ENCODE data around the gene PROM2. TPM values are rescaled to one million over a fixed set of nuclear protein-coding genes. Genes with fewer than 3 reads are reported as not detected.

The PROM2 gene
- total and polyA plus RNA-seq, 2 experiments from 2014 or later, result 2.1 to 2.2 TPM

DNA sequence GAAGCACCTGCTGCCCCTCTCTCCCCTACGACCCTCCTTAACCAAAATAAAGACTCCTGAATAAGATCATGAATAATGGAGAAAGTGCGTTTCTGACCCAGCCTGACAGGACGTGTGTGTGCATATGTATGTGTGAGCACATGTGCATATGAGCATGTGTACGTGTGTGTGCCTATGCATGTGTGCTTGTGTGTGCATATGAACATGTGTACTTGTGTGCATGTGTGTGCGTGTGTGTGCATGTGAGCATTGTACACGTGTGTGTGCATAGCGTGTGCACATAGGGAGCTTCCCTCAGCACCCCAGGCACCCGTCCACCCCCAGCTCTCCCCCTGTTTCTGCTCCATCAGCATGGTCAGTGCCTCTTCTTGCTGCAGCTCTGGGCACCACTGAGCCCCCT, 33.6 kb downstream of the PROM2 start:
- no peak overlapping the region for H3K4me3 ChIP-seq
- H3K27ac ChIP-seq (ENCODE audit: low read depth), result no peak overlapping the region
- H3K9me3 Mint-ChIP-seq, result no peaks in the 10 kb centered on the region
- H2AFZ ChIP-seq, result no peak overlapping the region
- DNase-seq (ENCODE audit: low spot score) (no peak), ATAC-seq (no peak)
- no peaks in the 10 kb centered on the region for H3K4me1 ChIP-seq (ENCODE audit: insufficient read depth)
- H3K4me2 ChIP-seq, result no peak overlapping the region
- H3K27me3 Mint-ChIP-seq (ENCODE audit: insufficient read depth, low read depth, poor library complexity), result peaks cover 18% of the 10 kb centered on the region
- H3K27ac Mint-ChIP-seq, result no peak overlapping the region; the same call in 1 of the 2 replicates
- no peaks in the 10 kb centered on the region for H3K36me3 ChIP-seq (ENCODE audit: insufficient read depth)
- no peaks in the 10 kb centered on the region for H4K20me1 ChIP-seq (replicated peaks; ENCODE audit: insufficient read depth)
- no peaks in the 10 kb centered on the region for H3K27me3 ChIP-seq (ENCODE audit: insufficient read depth)
- TF ChIP-seq NANOG (IDR thresholded peaks at IDR 0.05; ENCODE audit: borderline replicate concordance) (no peak), ZNF331 (CRISPR knock-in tag; IDR thresholded peaks at IDR 0.05; ENCODE audit: low read depth) (no peak), CREB1 (CRISPR knock-in tag; IDR thresholded peaks at IDR 0.05; ENCODE audit: low read depth) (no peak), ETS1 (IDR thresholded peaks at IDR 0.05) (no peak), ZNF114 (CRISPR knock-in tag; IDR thresholded peaks at IDR 0.05) (no peak), EZH2 (IDR thresholded peaks at IDR 0.05; ENCODE audit: low read depth, unreplicated experiment) (no peak), POLR2AphosphoS5 (IDR thresholded peaks at IDR 0.05; ENCODE audit: low read depth) (no peak), JUNB (IDR thresholded peaks at IDR 0.05; ENCODE audit: unreplicated experiment) (no peak), STAT1 (IDR thresholded peaks at IDR 0.05; ENCODE audit: unreplicated experiment) (no peak), CTCF (conservative IDR thresholded peaks at IDR 0.05; ENCODE audit: low read depth in 2 of 2) (no peak)
- H3K79me2 ChIP-seq (replicated peaks; ENCODE audit: insufficient read depth), result no peaks in the 10 kb centered on the region
- no peak overlapping the region for H3K4me3 Mint-ChIP-seq
- H3K36me3 Mint-ChIP-seq (ENCODE audit: low read depth), result no peaks in the 10 kb centered on the region
- no peaks in the 10 kb centered on the region for H3K9me2 ChIP-seq (ENCODE audit: insufficient read depth)
- H3K4me1 Mint-ChIP-seq, result peaks cover 3% of the 10 kb centered on the region; the same call in 2 of the 3 replicates
- no peaks in the 10 kb centered on the region for H3F3A ChIP-seq (replicated peaks; ENCODE audit: low read depth)

- TF ChIP-seq REST (IDR thresholded peaks at IDR 0.05; ENCODE audit: unreplicated experiment), result no peak
- no peak for TF ChIP-seq POLR2AphosphoS5 (IDR thresholded peaks at IDR 0.05; ENCODE audit: low read depth)
- TF ChIP-seq EZH2phosphoT487 (IDR thresholded peaks at IDR 0.05; ENCODE audit: unreplicated experiment), result no peak
- TF ChIP-seq EZH2 (IDR thresholded peaks at IDR 0.05; ENCODE audit: low read depth, unreplicated experiment), result no peak
- H3K36me3 Mint-ChIP-seq (ENCODE audit: low read depth), result no peaks in the 10 kb centered on the region
- Histone ChIP-seq H3K27ac (ENCODE audit: low read depth) (no peak overlapping the region), H2AFZ (no peak overlapping the region), H3F3A (replicated peaks; ENCODE audit: low read depth) (no peaks in the 10 kb centered on the region), H3K4me2 (no peak overlapping the region), H3K27me3 (ENCODE audit: insufficient read depth) (no peaks in the 10 kb centered on the region), H3K36me3 (ENCODE audit: insufficient read depth) (no peaks in the 10 kb centered on the region), H3K4me3 (no peak overlapping the region), H3K4me1 (ENCODE audit: insufficient read depth) (no peaks in the 10 kb centered on the region), H4K20me1 (replicated peaks; ENCODE audit: insufficient read depth) (no peaks in the 10 kb centered on the region), H3K9me2 (ENCODE audit: insufficient read depth) (no peaks in the 10 kb centered on the region), H3K79me2 (replicated peaks; ENCODE audit: insufficient read depth) (no peaks in the 10 kb centered on the region)
- no peaks in the 10 kb centered on the region for H3K9me3 Mint-ChIP-seq
- H3K27me3 Mint-ChIP-seq (ENCODE audit: insufficient read depth, low read depth, poor library complexity), result peaks cover 19% of the 10 kb centered on the region
- no peak overlapping the region for H3K27ac Mint-ChIP-seq
- no peak overlapping the region for H3K4me3 Mint-ChIP-seq
- H3K4me1 Mint-ChIP-seq, result peaks cover 5% of the 10 kb centered on the region; the same call in 2 of the 3 replicates
- DNase-seq (ENCODE audit: low spot score) (no peak), ATAC-seq (no peak)
Observed at GRCh38 chr2:95308426-95308990, 34.3 kb downstream of the PROM2 start.

All from GM23338 (cell line).